ENCODE measurements around the gene AGAP1. TPM values are rescaled to one million over a fixed set of nuclear protein-coding genes. Genes with fewer than 3 reads are reported as not detected.

AGAP1 gene
- total RNA-seq, 1 donor from 2014 or later, result 47.2 TPM

GRCh38 chr2:235715601-235716000 lies 221.8 kb downstream of the AGAP1 start:
- Mint-ChIP-seq H3K27ac (no peak overlapping the region), H3K4me1 (ENCODE audit: low read depth) (peaks cover 2% of the 10 kb centered on the region), H3K27me3 (no peaks in the 10 kb centered on the region), H3K4me3 (ENCODE audit: low read depth) (no peak overlapping the region), H3K9me3 (ENCODE audit: low read depth) (no peaks in the 10 kb centered on the region), H3K36me3 (ENCODE audit: insufficient read depth) (peaks cover 4% of the 10 kb centered on the region)
- DNase-seq (ENCODE audit: low spot score, unreplicated experiment), result no peak
- TF ChIP-seq CTCF (IDR thresholded peaks at IDR 0.05; ENCODE audit: unreplicated experiment), result no peak

GRCh38 chr2:235716875-235717496 lies 223.1 kb downstream of the AGAP1 start:
- TF ChIP-seq CTCF (IDR thresholded peaks at IDR 0.05; ENCODE audit: unreplicated experiment), result no peak
- no peak for DNase-seq (ENCODE audit: low spot score, unreplicated experiment)
- Mint-ChIP-seq H3K27me3 (no peaks in the 10 kb centered on the region), H3K27ac (no peak overlapping the region), H3K4me3 (ENCODE audit: low read depth) (no peak overlapping the region), H3K4me1 (ENCODE audit: low read depth) (peaks cover 2% of the 10 kb centered on the region), H3K9me3 (ENCODE audit: low read depth) (no peaks in the 10 kb centered on the region), H3K36me3 (ENCODE audit: insufficient read depth) (peaks cover 5% of the 10 kb centered on the region)

- no peak overlapping the region for H3K27ac Mint-ChIP-seq
- no peak overlapping the region for H3K4me3 Mint-ChIP-seq (ENCODE audit: low read depth)
- peaks cover 1% of the 10 kb centered on the region for H3K4me1 Mint-ChIP-seq (ENCODE audit: low read depth)
These were observed 225.5 kb downstream of the AGAP1 start for GRCh38 chr2:235719146-235719942.

GRCh38 chr2:235721625-235722024 lies 227.8 kb downstream of the AGAP1 start:
- H3K4me1 Mint-ChIP-seq (ENCODE audit: low read depth), result peaks cover 8% of the 10 kb centered on the region
- DNase-seq (ENCODE audit: low spot score, unreplicated experiment), result no peak
- H3K27me3 Mint-ChIP-seq, result no peaks in the 10 kb centered on the region
- no peak overlapping the region for H3K27ac Mint-ChIP-seq
- H3K9me3 Mint-ChIP-seq (ENCODE audit: low read depth), result no peaks in the 10 kb centered on the region
- TF ChIP-seq CTCF (IDR thresholded peaks at IDR 0.05; ENCODE audit: unreplicated experiment), result no peak
- H3K36me3 Mint-ChIP-seq (ENCODE audit: insufficient read depth), result peaks cover 5% of the 10 kb centered on the region
- H3K4me3 Mint-ChIP-seq (ENCODE audit: low read depth), result no peak overlapping the region

More at GRCh38 chr2:235719146-235719942, 225.5 kb downstream of the AGAP1 start:
- peaks cover 5% of the 10 kb centered on the region for H3K36me3 Mint-ChIP-seq (ENCODE audit: insufficient read depth)
- no peaks in the 10 kb centered on the region for H3K9me3 Mint-ChIP-seq (ENCODE audit: low read depth)
- no peak for TF ChIP-seq CTCF (IDR thresholded peaks at IDR 0.05; ENCODE audit: unreplicated experiment)
- no peaks in the 10 kb centered on the region for H3K27me3 Mint-ChIP-seq
- DNase-seq (ENCODE audit: low spot score, unreplicated experiment), result no peak

GRCh38 chr2:235722869-235723268 lies 229.0 kb downstream of the AGAP1 start:
- Mint-ChIP-seq H3K27ac (no peak overlapping the region), H3K9me3 (ENCODE audit: low read depth) (no peaks in the 10 kb centered on the region), H3K27me3 (no peaks in the 10 kb centered on the region), H3K36me3 (ENCODE audit: insufficient read depth) (peaks cover 5% of the 10 kb centered on the region), H3K4me3 (ENCODE audit: low read depth) (no peak overlapping the region), H3K4me1 (ENCODE audit: low read depth) (peaks cover 14% of the 10 kb centered on the region)
- TF ChIP-seq CTCF (IDR thresholded peaks at IDR 0.05; ENCODE audit: unreplicated experiment), result no peak
- no peak for DNase-seq (ENCODE audit: low spot score, unreplicated experiment)

Measured in progenitor cell of endocrine pancreas (in vitro differentiated cells).